ENCODE results near the gene RIOK1. TPM values are rescaled to one million over a fixed set of nuclear protein-coding genes. Genes with fewer than 3 reads are reported as not detected.

RIOK1 gene
- total and polyA plus RNA-seq, 2 of the 8 experiments (the other 6 are each of a cell fraction or from before 2014, with no cell fraction given), result 11.8 to 26.9 TPM

DNA sequence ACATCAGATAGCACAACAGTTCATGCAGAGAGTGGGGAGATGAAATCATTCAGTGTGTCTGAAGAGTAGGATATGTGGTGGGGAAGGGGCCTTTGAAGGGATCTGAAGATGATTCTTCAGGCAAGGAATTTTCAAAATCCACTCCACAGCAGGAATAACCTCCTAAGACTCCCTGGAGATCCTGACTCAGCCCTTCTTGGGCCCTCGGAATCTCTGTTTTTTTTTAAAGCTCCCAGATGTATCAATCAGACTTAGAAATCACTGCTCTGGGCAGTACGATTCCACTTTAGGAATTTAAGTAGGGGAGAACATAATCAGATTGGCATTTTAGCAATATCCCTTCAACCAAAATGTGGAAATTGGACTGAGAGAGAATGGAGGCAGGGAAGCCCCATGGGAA, 55.5 kb downstream of the RIOK1 start:
- Histone ChIP-seq H3K79me2 (ENCODE audit: control insufficient read depth in 1 of 2, insufficient read depth in 2 of 2, low read length in 2 of 2) (no peaks in the 10 kb centered on the region), H3K4ac (replicated peaks; ENCODE audit: insufficient read length, low read depth, low read length) (no peak overlapping the region), H3K56ac (replicated peaks; ENCODE audit: insufficient read length, low read depth, low read length) (no peak overlapping the region), H3K4me2 (ENCODE audit: insufficient read depth in 1 of 2, low read depth in 2 of 2, low read length in 2 of 2) (no peak overlapping the region), H4K20me1 (replicated peaks in 1 of 2; ENCODE audit: control insufficient read depth in 1 of 2, insufficient read depth in 2 of 2, low read length in 2 of 2) (no peaks in the 10 kb centered on the region), H3K4me3 (ENCODE audit: extremely low read depth in 1 of 4, insufficient read depth in 2 of 4, low read depth in 3 of 4, low read length in 4 of 4) (no peak overlapping the region), H3K23me2 (ENCODE audit: low read depth, low read length) (0 out of 2 replicates have a peak, but pooled peaks cover 2% of the 10 kb centered on the region), H4K91ac (replicated peaks; ENCODE audit: insufficient read length, low read length) (no peak overlapping the region), H3K9me3 (ENCODE audit: insufficient read depth in 2 of 2, low read depth in 1 of 2, low read length in 1 of 2) (no peaks in the 10 kb centered on the region; a peak in 1 of 4 replicates), H2BK15ac (ENCODE audit: low read length) (peak overlapping the region; percentile 61; the same call in 1 of the 2 replicates), H3K27ac (ENCODE audit: low read depth, low read length) (no peak overlapping the region), H3K79me1 (ENCODE audit: low read depth, low read length) (no peaks in the 10 kb centered on the region), H3K4me1 (replicated peaks in 1 of 4; ENCODE audit: control insufficient read depth in 3 of 4, insufficient read depth in 4 of 4, low read length in 3 of 4) (peaks cover 0 to 6% (median 4%) of the 10 kb centered on the region in 4 experiments; a peak in 3 of 7 replicates), H2AFZ (ENCODE audit: low read length) (no peak overlapping the region), H3K18ac (ENCODE audit: extremely low read depth, low read length) (no peak overlapping the region), H3K23ac (ENCODE audit: insufficient read length) (no peak overlapping the region), H3K14ac (ENCODE audit: insufficient read length) (no peak overlapping the region), H3K36me3 (ENCODE audit: control insufficient read depth in 2 of 4, insufficient read depth in 4 of 4, low read length in 3 of 4) (no peaks in the 10 kb centered on the region), H2BK20ac (ENCODE audit: low read length) (no peak overlapping the region), H2AK5ac (ENCODE audit: low read depth, low read length) (no peak overlapping the region), H2BK120ac (replicated peaks; ENCODE audit: low read depth, low read length) (no peak overlapping the region), H3K9ac (replicated peaks in 1 of 4; ENCODE audit: extremely low read depth in 1 of 4, low read depth in 3 of 4, low read length in 3 of 4) (no peak overlapping the region), H4K5ac (ENCODE audit: insufficient read length, low read depth, low read length) (no peak overlapping the region), H3K27me3 (replicated peaks in 1 of 4; ENCODE audit: control insufficient read depth in 3 of 4, extremely low read depth in 1 of 4, insufficient read depth in 3 of 4, low read length in 3 of 4) (no peaks in the 10 kb centered on the region), H2BK5ac (ENCODE audit: low read depth, low read length) (no peak overlapping the region), H4K8ac (ENCODE audit: extremely low read depth, insufficient read depth, low read length) (no peak overlapping the region), H2BK12ac (ENCODE audit: low read depth, low read length) (no peak overlapping the region)
- 76% methylated on average over 2 of the region's 2 CpGs; no CpG with 5 or more reads in 1 of the 2 experiments for WGBS, 2 experiments (ENCODE audit: extremely low coverage in 1 of 2, insufficient coverage in 1 of 2, insufficient read length in 1 of 2, insufficient replicate concordance in 2 of 2, low coverage in 1 of 2, low lambda C conversion rate in 2 of 2, missing lambda C conversion rate in 1 of 2)
- FAIRE-seq, result no peak
- no peak for DNase-seq (ENCODE audit: low read depth in 1 of 2, low spot score in 2 of 2)
- POLR2A ChIA-PET (ENCODE audit: partially characterized antibody), result interaction anchor here (1.2 kb wide), 1 partner anchor 95 kb away, joined by 3 read pairs; no protein-coding TSS in a partner anchor
- CTCF ChIA-PET (ENCODE audit: partially characterized antibody), result no interaction called here
- TF ChIP-seq RAD21 (IDR thresholded peaks at IDR 0.05 in 1 of 2, conservative IDR thresholded peaks at IDR 0.05 in 1 of 2; ENCODE audit: low read depth in 2 of 2, low read length in 2 of 2) (no peak), JUND (IDR thresholded peaks at IDR 0.05; ENCODE audit: low read length) (no peak), ZNF274 (IDR thresholded peaks at IDR 0.05; ENCODE audit: borderline replicate concordance, extremely low read depth, low read length) (no peak), POLR2A (IDR thresholded peaks at IDR 0.05; ENCODE audit: control extremely low read depth in 1 of 2, low read depth in 2 of 2, low read length in 2 of 2) (no peak), YY1 (IDR thresholded peaks at IDR 0.05; ENCODE audit: low read depth, low read length) (no peak), SAP30 (IDR thresholded peaks at IDR 0.05; ENCODE audit: insufficient read depth, insufficient replicate concordance, low read length) (no peak), RBBP5 (IDR thresholded peaks at IDR 0.05; ENCODE audit: borderline replicate concordance, low read depth, low read length) (no peak), RFX5 (IDR thresholded peaks at IDR 0.05; ENCODE audit: borderline replicate concordance, low read depth, low read length) (no peak), CBX5 (IDR thresholded peaks at IDR 0.05; ENCODE audit: low read depth, low read length) (no peak)
- TF ChIP-seq, protein P1, sequence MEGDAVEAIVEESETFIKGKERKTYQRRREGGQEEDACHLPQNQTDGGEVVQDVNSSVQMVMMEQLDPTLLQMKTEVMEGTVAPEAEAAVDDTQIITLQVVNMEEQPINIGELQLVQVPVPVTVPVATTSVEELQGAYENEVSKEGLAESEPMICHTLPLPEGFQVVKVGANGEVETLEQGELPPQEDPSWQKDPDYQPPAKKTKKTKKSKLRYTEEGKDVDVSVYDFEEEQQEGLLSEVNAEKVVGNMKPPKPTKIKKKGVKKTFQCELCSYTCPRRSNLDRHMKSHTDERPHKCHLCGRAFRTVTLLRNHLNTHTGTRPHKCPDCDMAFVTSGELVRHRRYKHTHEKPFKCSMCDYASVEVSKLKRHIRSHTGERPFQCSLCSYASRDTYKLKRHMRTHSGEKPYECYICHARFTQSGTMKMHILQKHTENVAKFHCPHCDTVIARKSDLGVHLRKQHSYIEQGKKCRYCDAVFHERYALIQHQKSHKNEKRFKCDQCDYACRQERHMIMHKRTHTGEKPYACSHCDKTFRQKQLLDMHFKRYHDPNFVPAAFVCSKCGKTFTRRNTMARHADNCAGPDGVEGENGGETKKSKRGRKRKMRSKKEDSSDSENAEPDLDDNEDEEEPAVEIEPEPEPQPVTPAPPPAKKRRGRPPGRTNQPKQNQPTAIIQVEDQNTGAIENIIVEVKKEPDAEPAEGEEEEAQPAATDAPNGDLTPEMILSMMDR (IDR thresholded peaks at IDR 0.05; ENCODE audit: control extremely low read depth in 1 of 3, insufficient read depth in 1 of 3, low read depth in 1 of 3, low read length in 3 of 3), result no peak
- TF ChIP-seq, protein P2, sequence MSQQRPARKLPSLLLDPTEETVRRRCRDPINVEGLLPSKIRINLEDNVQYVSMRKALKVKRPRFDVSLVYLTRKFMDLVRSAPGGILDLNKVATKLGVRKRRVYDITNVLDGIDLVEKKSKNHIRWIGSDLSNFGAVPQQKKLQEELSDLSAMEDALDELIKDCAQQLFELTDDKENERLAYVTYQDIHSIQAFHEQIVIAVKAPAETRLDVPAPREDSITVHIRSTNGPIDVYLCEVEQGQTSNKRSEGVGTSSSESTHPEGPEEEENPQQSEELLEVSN (IDR thresholded peaks at IDR 0.05), result no peak

All from H1 (cell line).